Cardiac muscle cell (in vitro differentiated cells and primary cell): ENCODE data around the gene BAD. TPM values are rescaled to one million over a fixed set of nuclear protein-coding genes. Genes with fewer than 3 reads are reported as not detected.

Source experiments
- DNase-seq, 2 donors: peaks; one replicate each; pipeline versions ENCODE4 v3.0.0 to v3.0.0-alpha.2; 2010 to 2017; ENCODE audit warnings: low read depth in 1 of 2, low spot score in 1 of 2
- H3K27ac ChIP-seq: fragments of 200-600 bp; sonication (generic); 2 replicates; pipeline ENCODE4 v1.5.1; 2016
- H3K27me3 ChIP-seq: fragments of 200-600 bp; sonication (generic); 2 replicates; pipeline ENCODE4 v1.6.0; 2016; ENCODE audit warnings: control low read depth
- H3K36me3 ChIP-seq: fragments of 200-600 bp; sonication (generic); 2 replicates; pipeline ENCODE4 v1.5.1; 2016; ENCODE audit warnings: control low read depth
- H3K4me1 ChIP-seq: fragments of 200-600 bp; sonication (generic); 2 replicates; pipeline ENCODE4 v1.8.1; 2017; ENCODE audit warnings: low read depth, mild to moderate bottlenecking, mixed run types
- H3K4me3 ChIP-seq: fragments of 200-600 bp; sonication (generic); 2 replicates; pipeline ENCODE4 v1.5.1; 2016; ENCODE audit warnings: mild to moderate bottlenecking
- H3K9me3 ChIP-seq: fragments of 200-600 bp; sonication (generic); 2 replicates; pipeline ENCODE4 v1.5.1; 2017; ENCODE audit warnings: low read depth, mild to moderate bottlenecking, control low read depth
- polyA plus RNA-seq: library from polyadenylated mRNA; unstranded; fragments of >200 nt; fragmentation: Nextera tagmentation; extraction: Ambion mirVana; gene quantifications from 2 replicates; pipeline ENCODE4 v1.2.1, GENCODE V29; 2016
- total RNA-seq: library from RNA; depleted of rRNA; stranded (reverse); fragments of >200 nt; gene quantifications from 2 replicates; pipeline ENCODE4 v1.2.3, GENCODE V29; 2016
- TF ChIP-seq, protein P1 (sequence below): IDR thresholded peaks from 2 replicates; pipeline ENCODE4 v1.5.1; 2012; ENCODE audit warnings: low read depth, mild to moderate bottlenecking, low read length

BAD gene
- total and polyA plus RNA-seq, 2 experiments from 2014 or later, result 155 to 195 TPM

DNA sequence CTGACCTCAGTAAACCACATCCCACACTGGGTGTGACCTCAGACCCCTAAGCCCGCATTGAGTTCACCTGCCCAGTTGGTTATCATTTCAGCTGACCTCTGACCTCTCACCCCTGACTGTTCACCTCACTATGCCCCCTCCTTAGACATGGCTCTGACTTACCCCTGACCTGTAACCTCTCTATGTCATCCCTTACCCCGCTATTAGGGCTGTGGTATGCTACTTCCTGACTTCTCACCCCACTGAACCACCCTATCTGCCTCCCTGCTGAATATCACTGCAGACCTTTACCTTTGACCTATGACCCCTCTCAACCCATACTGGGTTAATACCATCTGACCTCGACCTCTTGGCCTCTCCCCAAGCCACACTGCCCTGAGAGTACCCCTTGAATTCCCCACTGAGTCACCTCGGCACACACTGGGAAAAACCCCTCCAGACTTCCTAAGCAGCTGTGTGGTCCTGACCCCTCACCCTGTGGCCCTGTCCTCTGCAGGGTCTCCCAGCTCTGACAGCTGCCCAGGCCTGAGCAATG is 24.9 kb downstream of the BAD start:
- no peaks in the 10 kb centered on the region for H3K4me1 ChIP-seq
- H3K9me3 ChIP-seq, result no peaks in the 10 kb centered on the region
- no peak overlapping the region for H3K27ac ChIP-seq
- no peak overlapping the region for H3K4me3 ChIP-seq
- no peak for DNase-seq
- no peaks in the 10 kb centered on the region for H3K36me3 ChIP-seq
- TF ChIP-seq, protein P1, sequence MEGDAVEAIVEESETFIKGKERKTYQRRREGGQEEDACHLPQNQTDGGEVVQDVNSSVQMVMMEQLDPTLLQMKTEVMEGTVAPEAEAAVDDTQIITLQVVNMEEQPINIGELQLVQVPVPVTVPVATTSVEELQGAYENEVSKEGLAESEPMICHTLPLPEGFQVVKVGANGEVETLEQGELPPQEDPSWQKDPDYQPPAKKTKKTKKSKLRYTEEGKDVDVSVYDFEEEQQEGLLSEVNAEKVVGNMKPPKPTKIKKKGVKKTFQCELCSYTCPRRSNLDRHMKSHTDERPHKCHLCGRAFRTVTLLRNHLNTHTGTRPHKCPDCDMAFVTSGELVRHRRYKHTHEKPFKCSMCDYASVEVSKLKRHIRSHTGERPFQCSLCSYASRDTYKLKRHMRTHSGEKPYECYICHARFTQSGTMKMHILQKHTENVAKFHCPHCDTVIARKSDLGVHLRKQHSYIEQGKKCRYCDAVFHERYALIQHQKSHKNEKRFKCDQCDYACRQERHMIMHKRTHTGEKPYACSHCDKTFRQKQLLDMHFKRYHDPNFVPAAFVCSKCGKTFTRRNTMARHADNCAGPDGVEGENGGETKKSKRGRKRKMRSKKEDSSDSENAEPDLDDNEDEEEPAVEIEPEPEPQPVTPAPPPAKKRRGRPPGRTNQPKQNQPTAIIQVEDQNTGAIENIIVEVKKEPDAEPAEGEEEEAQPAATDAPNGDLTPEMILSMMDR, result no peak
- H3K27me3 ChIP-seq, result no peaks in the 10 kb centered on the region

DNA sequence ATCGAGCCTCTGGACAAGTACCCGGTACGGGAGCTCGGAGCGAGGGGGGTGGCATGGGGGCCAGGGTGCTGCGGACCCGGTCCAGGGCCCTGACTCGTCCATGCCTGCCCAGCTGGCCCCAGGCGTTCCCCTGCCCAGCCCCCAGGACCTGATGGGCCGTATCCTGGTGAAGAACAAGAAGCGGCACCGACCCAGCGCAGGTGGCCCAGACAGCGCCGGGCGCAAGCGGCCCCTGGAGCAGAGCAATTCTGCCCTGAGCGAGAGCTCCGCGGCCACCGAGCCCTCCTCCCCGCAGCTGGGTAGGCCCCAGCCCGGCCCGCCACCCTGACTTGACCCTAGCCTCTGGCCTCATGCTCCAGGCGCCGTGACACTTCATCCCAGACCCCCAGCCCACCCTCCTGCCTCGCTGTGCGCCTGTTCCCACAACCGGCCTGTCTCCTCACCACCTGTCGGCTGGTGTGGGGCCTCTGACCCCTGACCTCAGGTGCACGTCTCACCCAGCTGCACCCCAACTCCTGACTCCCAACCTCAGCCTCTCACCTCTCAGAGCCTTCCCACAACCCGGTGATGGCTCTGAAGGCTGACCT is 25.4 kb downstream of the BAD start:
- H3K4me3 ChIP-seq, result no peak overlapping the region

DNA sequence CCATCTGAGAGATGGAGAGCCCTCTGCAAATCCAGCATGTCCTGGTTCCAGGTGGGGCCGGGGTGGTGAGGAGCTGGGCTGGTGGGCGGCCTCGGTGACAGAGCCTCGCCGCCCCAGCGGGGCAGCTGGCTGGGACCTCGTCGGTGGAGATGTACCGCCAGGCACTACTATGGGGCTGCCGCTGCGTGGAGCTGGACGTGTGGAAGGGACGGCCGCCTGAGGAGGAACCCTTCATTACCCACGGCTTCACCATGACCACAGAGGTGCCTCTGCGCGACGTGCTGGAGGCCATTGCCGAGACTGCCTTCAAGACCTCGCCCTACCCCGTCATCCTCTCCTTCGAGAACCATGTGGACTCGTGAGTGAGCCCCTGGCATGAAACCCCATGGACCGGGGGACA is 26.1 kb downstream of the BAD start:
- Histone ChIP-seq H3K9me3 (no peaks in the 10 kb centered on the region), H3K27me3 (no peaks in the 10 kb centered on the region), H3K27ac (no peak overlapping the region), H3K4me1 (no peaks in the 10 kb centered on the region), H3K4me3 (no peak overlapping the region), H3K36me3 (no peaks in the 10 kb centered on the region)
- TF ChIP-seq, protein P1, result no peak
- no peak for DNase-seq

More for the DNA sequence above, 25.4 kb downstream of the BAD start:
- no peaks in the 10 kb centered on the region for H3K4me1 ChIP-seq
- no peaks in the 10 kb centered on the region for H3K27me3 ChIP-seq
- no peak for DNase-seq
- no peak overlapping the region for H3K27ac ChIP-seq
- TF ChIP-seq, protein P1, result no peak
- no peaks in the 10 kb centered on the region for H3K36me3 ChIP-seq
- H3K9me3 ChIP-seq, result no peaks in the 10 kb centered on the region

DNA sequence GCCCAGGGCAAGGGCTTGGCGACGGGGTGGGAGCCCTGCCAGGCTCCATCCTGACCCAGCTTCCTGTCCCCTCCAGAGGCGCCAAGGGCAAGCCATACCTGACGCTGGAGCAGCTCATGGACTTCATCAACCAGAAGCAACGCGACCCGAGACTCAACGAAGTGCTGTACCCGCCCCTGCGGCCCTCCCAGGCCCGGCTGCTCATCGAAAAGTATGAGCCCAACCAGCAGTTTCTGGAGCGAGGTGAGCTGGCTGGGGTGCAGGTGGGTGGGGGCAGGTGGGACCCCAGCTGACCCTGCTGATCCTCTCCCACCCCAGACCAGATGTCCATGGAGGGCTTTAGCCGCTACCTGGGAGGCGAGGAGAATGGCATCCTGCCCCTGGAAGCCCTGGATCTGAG is 28.2 kb downstream of the BAD start:
- Histone ChIP-seq H3K27me3 (no peaks in the 10 kb centered on the region), H3K9me3 (no peaks in the 10 kb centered on the region), H3K27ac (no peak overlapping the region), H3K36me3 (no peaks in the 10 kb centered on the region), H3K4me3 (no peak overlapping the region), H3K4me1 (no peaks in the 10 kb centered on the region)
- no peak for DNase-seq
- TF ChIP-seq, protein P1, result no peak

DNA sequence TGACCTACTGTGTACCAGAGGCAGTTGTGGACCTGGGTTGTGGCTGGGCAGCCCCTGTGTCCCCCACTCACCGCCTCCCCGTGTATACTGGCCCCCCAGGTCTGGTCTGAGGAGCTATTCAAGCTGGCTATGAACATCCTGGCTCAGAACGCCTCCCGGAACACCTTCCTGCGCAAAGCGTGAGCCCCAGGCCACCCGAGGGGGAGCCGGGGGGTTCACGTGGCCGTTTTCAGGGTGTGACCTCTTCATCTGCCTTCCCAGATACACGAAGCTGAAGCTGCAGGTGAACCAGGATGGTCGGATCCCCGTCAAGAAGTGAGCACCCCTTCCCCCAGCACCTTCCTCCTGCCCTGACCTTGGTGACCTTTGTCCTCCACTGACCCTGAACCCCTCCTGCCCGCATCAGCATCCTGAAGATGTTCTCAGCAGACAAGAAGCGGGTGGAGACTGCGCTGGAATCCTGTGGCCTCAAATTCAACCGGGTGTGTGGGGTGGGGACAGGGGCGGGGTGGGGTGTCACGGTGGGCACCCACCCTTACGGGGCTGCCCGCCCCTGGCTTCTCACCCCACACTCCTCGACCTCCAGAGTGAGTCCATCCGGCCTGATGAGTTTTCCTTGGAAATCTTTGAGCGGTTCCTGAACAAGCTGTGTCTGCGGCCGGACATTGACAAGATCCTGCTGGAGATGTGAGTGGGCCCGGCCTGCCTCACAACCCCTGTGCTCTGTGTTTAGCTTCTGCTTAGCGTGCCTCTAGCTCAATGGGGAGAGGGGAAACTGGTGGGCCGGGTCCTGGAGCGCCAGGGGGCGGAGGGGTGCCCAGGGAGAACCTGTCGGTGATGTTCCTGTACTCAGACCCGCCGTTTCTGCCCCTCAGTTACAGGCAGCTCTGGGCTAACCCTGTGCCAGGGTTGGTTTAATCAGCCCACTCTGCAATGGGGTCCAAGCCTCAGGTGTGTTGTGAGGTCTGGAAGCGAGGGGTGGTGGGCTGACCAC is 29.0 kb downstream of the BAD start:
- TF ChIP-seq, protein P1, result no peak
- H3K27ac ChIP-seq, result no peak overlapping the region
- H3K36me3 ChIP-seq, result no peaks in the 10 kb centered on the region

More for the DNA sequence above, 29.0 kb downstream of the BAD start:
- H3K27me3 ChIP-seq, result no peaks in the 10 kb centered on the region
- H3K4me3 ChIP-seq, result no peak overlapping the region
- H3K4me1 ChIP-seq, result no peaks in the 10 kb centered on the region
- no peak for DNase-seq
- no peaks in the 10 kb centered on the region for H3K9me3 ChIP-seq
